Ishikawa (cell line): ENCODE data around the gene GAK.

Experiments used
- CEBPB ChIP-seq: IDR thresholded peaks from 2 replicates; pipeline ENCODE4 v1.6.1; 2012
- CREB1 ChIP-seq: IDR thresholded peaks from 2 replicates; pipeline ENCODE4 v1.6.1; 2012; ENCODE audit warnings: low read depth
- EGR1 ChIP-seq: IDR thresholded peaks from 2 replicates; pipeline ENCODE4 v1.6.1; 2012
- EP300 ChIP-seq: IDR thresholded peaks from 2 replicates; pipeline ENCODE4 v1.6.1; 2012; ENCODE audit warnings: borderline replicate concordance
- FOXM1 ChIP-seq: IDR thresholded peaks from 2 replicates; pipeline ENCODE4 v1.6.1; 2012; ENCODE audit warnings: low read depth, borderline replicate concordance
- NFIC ChIP-seq: IDR thresholded peaks from 2 replicates; pipeline ENCODE4 v1.6.1; 2012
- RAD21 ChIP-seq: IDR thresholded peaks from 2 replicates; pipeline ENCODE4 v1.6.1; 2012; ENCODE audit warnings: low read depth
- TAF1 ChIP-seq: IDR thresholded peaks from 2 replicates; pipeline ENCODE4 v1.6.1; 2012; ENCODE audit warnings: low read depth, mild to moderate bottlenecking
- TCF12 ChIP-seq: IDR thresholded peaks from 2 replicates; pipeline ENCODE4 v1.6.1; 2012; ENCODE audit warnings: low read depth
- TEAD4 ChIP-seq: IDR thresholded peaks from 2 replicates; pipeline ENCODE4 v1.6.1; 2012
- YY1 ChIP-seq: IDR thresholded peaks from 2 replicates; pipeline ENCODE4 v1.6.1; 2012; ENCODE audit warnings: low read depth
- ZBTB7A ChIP-seq: IDR thresholded peaks from 2 replicates; pipeline ENCODE4 v1.6.1; 2012; ENCODE audit warnings: low read depth
- TF ChIP-seq, protein P1 (sequence below): IDR thresholded peaks from 2 replicates; pipeline ENCODE4 v1.6.1; 2012
- TF ChIP-seq, protein P2 (sequence below): IDR thresholded peaks from 2 replicates; pipeline ENCODE4 v1.6.1; 2012; ENCODE audit warnings: low read depth, mild to moderate bottlenecking
- TF ChIP-seq, protein P3 (sequence below): IDR thresholded peaks from 2 replicates; pipeline ENCODE4 v1.6.1; 2012

GAK gene

DNA sequence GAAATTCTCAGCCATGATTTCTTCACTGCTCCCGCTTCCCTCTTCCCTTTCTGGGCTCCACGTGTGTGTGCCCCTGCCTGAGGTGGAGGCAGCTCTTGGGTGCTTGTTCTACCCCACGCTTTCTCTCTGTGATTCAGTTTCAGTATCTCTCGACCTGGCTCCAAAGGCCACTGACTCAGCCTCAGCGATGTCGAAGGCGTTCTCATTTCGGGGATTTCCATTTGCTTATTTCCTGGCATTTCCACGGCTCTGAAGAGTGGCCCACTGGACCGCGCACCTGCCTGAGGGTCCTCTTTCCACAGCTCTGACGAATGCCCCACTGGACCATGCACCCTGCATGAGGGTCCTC lies 52.4 kb downstream of the GAK start:
- no peak for TF ChIP-seq EP300
- TF ChIP-seq TAF1 = no peak
- no peak for TF ChIP-seq EGR1
- TF ChIP-seq, protein P1, sequence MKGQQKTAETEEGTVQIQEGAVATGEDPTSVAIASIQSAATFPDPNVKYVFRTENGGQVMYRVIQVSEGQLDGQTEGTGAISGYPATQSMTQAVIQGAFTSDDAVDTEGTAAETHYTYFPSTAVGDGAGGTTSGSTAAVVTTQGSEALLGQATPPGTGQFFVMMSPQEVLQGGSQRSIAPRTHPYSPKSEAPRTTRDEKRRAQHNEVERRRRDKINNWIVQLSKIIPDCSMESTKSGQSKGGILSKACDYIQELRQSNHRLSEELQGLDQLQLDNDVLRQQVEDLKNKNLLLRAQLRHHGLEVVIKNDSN = no peak
- no peak for TF ChIP-seq TCF12
- TF ChIP-seq FOXM1 = no peak

DNA sequence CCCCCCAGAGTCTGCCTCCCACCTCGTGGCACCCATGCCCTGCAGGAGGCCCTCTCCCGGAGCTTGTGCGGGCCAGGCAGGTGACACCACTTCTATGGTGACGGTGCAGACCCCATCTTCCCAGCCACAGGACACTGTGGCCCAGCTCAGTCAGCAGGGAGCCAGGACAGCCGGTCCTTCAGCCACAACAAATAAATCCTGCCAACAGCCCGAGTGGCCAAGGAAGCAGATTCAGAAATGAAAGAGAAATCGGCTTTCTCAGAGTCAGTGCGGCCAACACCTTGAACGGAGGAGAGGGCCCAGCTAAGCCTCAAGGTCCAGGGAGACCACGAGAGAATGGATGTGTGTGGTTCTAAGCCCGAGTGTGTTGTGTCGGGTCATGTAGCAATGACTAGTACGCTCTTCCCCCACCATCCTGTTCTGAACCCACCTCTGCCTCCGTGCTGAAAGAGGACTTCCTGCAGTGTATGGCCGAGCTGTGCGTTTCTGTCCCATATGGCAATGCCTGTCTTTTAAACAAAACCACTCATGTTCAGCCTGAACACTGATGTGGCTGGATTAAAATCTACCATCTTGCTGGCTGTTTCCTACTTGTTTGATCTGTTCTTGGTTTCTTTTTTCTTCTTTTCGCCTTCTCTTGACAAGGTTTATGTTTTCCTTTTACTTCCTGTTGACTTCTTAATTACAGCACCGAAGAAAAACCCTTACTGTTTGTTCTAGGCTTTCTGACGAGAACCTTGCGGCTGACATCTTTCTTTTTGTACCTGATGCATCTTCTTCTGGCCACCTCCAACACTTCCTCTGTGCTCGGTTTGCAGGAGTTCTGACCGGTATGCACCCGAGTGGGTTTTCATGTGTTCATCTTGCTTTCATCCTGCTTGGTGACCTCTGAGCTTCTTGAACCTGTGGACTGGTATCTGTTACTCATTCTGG lies 53.1 kb downstream of the GAK start:
- TF ChIP-seq ZBTB7A (no peak), RAD21 (no peak)

DNA sequence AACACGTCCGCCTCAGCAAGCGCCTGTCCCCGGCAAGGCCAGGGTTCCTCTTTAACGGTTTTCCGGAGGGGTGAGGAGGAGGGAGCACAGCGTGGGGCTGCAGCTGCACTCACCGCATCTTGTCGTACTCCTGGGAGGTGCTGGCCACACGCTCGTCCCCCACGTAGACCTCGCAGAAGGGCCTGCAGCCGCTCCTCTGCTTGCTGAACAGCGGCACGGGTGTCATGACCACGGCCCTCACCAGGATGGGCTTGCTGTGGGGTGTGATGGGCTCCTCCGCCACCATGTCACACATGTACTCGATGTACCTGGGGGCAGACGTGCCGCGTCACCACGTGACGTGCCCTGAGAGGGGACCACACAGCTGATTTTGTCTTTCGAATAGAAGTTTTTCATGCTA lies 54.6 kb downstream of the GAK start:
- TF ChIP-seq EGR1 = no peak
- no peak for TF ChIP-seq TAF1

DNA sequence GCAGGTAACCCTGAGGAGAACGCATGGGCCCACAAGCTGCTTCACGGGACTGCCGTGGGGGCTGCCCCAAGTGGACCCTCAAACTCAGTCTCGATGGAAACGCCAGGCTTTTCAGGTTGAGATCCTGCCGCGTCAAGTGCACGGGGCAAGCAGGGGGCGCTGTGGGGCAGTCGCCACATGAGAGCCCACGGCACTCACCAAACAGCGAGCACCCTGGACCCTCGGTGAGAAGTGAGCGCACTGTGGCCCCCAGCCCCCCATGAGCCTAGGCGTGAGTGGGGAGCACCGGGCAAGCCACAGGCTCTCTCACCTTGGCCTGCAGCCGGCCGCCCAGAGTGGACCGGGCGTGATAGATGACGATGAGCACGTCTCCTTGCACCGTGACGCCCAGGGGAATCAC lies 55.3 kb downstream of the GAK start:
- TF ChIP-seq CEBPB = no peak
- TF ChIP-seq CREB1 = no peak

DNA sequence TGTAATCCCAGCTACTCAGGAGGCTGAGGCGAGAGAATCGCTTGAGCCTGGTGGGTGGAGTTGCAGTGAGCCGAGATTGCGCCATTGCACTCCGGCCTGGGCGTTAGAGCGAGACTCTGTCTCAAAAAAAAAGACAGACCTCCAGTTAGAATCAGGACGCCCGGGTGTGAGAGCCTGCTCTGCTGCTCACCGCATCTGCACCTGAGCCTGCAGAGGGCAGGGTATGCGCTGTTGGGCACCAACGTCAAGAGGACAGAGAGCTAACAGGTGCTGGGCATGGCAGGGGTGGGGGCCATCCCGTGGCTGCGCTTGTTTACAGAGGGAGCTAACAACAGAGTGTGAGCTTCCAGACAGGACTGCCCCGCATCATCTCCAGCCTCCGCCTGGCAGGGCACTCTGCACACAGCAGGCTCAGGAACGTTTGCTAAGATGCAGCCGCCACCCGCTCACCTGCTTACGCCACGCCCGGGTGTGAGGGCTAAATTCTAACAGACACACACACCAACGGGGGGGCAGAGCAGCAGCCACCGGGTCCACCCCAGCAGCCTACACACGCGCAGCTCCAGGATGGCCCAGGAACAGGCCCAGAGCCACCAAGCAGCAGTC lies 56.2 kb downstream of the GAK start:
- TF ChIP-seq TAF1 (no peak), FOXM1 (no peak), EGR1 (no peak), RAD21 (no peak), EP300 (no peak), YY1 (no peak), TEAD4 (no peak)
- TF ChIP-seq, protein P1 = no peak

DNA sequence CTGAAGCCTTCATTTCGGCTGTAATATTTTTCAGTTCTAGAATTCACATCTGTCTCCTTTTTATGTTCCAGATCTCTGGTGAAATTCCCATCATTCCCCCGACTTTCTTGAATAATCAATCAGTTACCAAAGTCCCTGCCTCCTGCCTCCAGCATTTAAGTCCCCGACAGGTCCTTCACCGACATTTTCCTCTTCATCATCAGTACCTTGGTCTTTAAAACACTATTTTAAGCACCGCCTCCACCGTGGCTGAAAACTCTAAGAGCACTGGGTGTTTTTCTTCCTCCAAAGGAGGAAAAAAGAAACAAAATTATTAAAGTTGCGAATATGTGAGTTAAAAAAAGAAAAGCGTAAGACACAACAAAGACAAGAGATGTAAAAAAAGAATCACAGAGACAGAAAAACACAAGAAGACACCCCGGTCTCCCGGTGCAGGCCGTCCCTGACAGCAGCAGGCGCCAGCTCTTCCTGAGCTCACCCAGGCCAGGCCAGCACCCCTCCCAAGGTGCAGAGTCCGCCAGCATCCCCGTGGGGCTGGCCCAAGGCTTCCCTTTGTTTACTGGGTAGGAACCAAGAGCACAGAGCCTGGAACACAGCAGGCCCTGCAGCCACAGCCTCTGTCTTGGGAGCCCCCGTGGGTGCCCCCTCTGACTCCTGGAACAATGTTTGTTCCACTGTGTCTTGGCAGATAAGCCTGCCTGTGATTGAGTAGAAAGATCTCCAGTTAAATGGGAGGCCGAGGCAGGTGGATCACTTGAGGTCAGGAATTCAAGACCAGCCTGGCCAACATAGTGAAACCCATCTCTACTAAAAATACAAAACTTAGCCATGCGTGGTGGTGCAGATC lies 56.9 kb downstream of the GAK start:
- TF ChIP-seq YY1 = no peak
- TF ChIP-seq, protein P2, sequence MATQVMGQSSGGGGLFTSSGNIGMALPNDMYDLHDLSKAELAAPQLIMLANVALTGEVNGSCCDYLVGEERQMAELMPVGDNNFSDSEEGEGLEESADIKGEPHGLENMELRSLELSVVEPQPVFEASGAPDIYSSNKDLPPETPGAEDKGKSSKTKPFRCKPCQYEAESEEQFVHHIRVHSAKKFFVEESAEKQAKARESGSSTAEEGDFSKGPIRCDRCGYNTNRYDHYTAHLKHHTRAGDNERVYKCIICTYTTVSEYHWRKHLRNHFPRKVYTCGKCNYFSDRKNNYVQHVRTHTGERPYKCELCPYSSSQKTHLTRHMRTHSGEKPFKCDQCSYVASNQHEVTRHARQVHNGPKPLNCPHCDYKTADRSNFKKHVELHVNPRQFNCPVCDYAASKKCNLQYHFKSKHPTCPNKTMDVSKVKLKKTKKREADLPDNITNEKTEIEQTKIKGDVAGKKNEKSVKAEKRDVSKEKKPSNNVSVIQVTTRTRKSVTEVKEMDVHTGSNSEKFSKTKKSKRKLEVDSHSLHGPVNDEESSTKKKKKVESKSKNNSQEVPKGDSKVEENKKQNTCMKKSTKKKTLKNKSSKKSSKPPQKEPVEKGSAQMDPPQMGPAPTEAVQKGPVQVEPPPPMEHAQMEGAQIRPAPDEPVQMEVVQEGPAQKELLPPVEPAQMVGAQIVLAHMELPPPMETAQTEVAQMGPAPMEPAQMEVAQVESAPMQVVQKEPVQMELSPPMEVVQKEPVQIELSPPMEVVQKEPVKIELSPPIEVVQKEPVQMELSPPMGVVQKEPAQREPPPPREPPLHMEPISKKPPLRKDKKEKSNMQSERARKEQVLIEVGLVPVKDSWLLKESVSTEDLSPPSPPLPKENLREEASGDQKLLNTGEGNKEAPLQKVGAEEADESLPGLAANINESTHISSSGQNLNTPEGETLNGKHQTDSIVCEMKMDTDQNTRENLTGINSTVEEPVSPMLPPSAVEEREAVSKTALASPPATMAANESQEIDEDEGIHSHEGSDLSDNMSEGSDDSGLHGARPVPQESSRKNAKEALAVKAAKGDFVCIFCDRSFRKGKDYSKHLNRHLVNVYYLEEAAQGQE = no peak
- TF ChIP-seq, protein P3, sequence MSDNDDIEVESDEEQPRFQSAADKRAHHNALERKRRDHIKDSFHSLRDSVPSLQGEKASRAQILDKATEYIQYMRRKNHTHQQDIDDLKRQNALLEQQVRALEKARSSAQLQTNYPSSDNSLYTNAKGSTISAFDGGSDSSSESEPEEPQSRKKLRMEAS = no peak
- TF ChIP-seq RAD21 = no peak
- no peak for TF ChIP-seq TAF1
- TF ChIP-seq CREB1 = no peak
- TF ChIP-seq EGR1 = no peak
- no peak for TF ChIP-seq EP300
- TF ChIP-seq NFIC = no peak
- TF ChIP-seq TCF12 = no peak
- TF ChIP-seq CEBPB = no peak
- TF ChIP-seq TEAD4 = no peak
- TF ChIP-seq FOXM1 = no peak
- no peak for TF ChIP-seq ZBTB7A

DNA sequence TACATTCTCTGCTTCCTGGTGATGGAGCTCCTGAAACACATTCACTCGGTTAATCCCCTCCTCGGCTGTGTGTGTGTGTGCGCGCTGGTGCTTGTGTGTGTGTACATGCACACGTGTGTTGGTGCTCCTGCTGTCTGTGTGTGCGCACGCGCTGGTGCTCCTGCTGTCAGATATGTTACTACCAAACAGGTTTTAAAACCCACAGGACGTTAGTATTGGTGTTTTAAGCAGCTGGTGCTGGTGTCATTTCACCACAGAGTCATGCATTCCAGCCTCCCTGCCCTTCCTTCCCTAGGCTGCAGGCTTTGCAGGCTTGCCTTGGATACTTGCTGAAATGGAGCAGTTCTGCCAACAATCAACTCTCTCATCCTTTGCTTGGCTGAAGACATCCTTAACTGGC lies 58.1 kb downstream of the GAK start:
- TF ChIP-seq, protein P1 = no peak
- TF ChIP-seq RAD21 (no peak), TAF1 (no peak), EGR1 (no peak), NFIC (no peak), TCF12 (no peak), TEAD4 (no peak), CEBPB (no peak), ZBTB7A (no peak), EP300 (no peak), CREB1 (no peak), YY1 (no peak), FOXM1 (no peak)
- TF ChIP-seq, protein P2 = no peak
- TF ChIP-seq, protein P3 = no peak
